Right lobe of liver (tissue), 4 donors: ENCODE data around the gene BCL11B.

ENCODE experiments used
- POLR2A ChIP-seq: fragments of 450-650 bp; IDR thresholded peaks from one replicate; pipeline ENCODE4 v1.6.1; 2017; ENCODE audit warnings: antibody characterized with exemption, mild to moderate bottlenecking
- TF ChIP-seq, protein P1 (sequence below), 4 donors: fragments of 200-600 bp in 3 of 4; fragments of 450-650 bp in 1 of 4; IDR thresholded peaks; one replicate each; pipeline versions ENCODE4 v1.5.1 to v1.8.0; 2016 to 2022; ENCODE audit warnings: antibody characterized with exemption in 4 of 4, mild to moderate bottlenecking in 2 of 4
- donor health status: DM: no; HTN: no; CAD: no.
- donor health status: DM: no; HTN: no; CAD: no.
- donor health status: DM: no; HTN: yes; CAD: no.

DNA sequence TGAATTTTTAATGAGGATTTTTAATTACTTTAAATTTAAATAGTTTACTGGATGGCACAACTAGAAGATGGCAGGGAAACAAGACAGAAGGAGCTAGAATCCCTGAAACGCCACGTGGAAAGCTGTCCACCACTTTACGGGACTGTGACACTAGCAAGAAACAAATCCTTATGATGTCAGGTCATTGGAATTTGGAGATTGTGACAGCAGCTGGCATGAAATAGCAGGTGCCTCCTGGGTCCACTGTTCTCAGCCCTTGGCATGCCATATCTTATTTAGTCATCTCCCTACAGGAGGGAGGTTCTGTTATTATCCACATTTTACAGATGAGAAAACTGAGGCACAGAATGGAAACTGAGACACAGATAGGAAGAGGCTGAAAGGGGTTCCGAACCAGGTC lies 113.8 kb downstream of the BCL11B start:
- TF ChIP-seq, protein P1, sequence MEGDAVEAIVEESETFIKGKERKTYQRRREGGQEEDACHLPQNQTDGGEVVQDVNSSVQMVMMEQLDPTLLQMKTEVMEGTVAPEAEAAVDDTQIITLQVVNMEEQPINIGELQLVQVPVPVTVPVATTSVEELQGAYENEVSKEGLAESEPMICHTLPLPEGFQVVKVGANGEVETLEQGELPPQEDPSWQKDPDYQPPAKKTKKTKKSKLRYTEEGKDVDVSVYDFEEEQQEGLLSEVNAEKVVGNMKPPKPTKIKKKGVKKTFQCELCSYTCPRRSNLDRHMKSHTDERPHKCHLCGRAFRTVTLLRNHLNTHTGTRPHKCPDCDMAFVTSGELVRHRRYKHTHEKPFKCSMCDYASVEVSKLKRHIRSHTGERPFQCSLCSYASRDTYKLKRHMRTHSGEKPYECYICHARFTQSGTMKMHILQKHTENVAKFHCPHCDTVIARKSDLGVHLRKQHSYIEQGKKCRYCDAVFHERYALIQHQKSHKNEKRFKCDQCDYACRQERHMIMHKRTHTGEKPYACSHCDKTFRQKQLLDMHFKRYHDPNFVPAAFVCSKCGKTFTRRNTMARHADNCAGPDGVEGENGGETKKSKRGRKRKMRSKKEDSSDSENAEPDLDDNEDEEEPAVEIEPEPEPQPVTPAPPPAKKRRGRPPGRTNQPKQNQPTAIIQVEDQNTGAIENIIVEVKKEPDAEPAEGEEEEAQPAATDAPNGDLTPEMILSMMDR (IDR thresholded peaks at IDR 0.05), result no peak
- TF ChIP-seq POLR2A, result no peak
